Measurements from ENCODE around the gene THAP2. TPM values are rescaled to one million over a fixed set of nuclear protein-coding genes. Genes with fewer than 3 reads are reported as not detected.
"Not testable (repeated sequence)": the region's sequence is repeated elsewhere in the genome, so short reads cannot be mapped to it uniquely, and the experiment has no call there.

THAP2 gene
- total RNA-seq, 1 donor from 2014 or later: 7.4 TPM

DNA sequence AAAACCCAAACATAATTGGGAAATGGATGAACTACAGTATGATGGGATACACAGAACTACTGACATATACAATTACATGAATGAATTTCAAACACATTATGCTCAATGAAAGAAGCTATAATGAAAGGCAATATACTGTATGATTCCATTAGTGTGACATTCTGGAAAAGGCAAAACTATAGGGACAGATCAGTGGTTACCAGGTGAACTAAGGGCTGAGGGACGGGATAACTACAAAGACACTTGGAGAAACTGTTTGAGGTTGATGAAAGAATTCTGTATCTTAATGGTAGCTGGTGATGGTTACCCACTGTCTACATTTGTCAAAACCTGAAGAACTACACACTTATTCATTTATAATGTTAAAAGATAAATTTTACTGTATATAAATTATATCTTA lies 8.2 kb upstream of the THAP2 start:
- ATAC-seq: no peak
- intact Hi-C loops (cut with DNase I): no loop called here

DNA sequence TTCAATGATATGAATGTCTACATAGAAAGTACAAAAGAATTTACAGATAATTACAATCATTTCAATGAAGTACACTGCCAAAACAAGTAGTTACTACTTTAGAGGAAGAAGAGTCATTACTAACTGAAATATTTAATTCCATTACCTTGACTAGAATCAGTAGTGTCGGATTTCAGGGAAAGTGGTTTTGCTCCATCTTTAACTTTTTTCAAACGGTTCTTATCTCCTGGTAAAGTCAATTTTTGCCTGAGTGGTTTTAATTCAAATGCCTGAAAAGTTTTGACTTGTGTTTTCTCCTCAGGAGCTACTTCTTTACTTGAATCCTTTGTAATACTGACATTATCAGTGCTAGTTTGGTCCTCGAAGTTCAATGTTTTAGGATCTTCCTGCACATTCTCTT lies 7.4 kb upstream of the THAP2 start:
- DNase-seq (ENCODE audit: missing footprints): no peak
- no peak for ATAC-seq
- intact Hi-C loops (cut with DNase I): no loop called here

More for the DNA sequence above, 8.2 kb upstream of the THAP2 start:
- DNase-seq (ENCODE audit: missing footprints): no peak

DNA sequence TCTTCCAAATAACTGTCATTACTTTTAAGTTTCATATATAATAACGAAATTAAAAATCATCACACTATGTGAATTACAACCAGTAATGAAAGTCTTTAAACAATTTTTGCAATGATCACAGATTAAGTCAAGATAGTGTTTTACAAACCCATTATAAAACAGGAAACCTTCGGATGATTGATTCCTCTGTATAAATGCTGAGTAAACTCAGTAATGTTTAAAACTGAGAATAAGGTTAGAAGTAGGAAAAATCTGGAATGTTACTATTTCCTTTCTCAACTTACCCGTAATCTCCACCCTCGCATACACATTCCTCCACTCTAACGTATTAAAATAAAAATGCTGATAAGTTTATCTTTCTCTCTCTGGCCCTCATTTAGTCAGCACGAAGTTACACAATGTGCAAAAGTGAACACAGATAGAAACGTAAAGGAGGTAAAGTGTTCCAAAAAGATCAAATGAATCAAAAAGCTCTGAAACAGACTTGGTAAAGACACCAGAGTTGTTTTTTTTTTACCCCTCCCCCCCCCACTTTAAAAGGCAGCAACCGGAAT lies 2.0 kb upstream of the THAP2 start:
- ATAC-seq (no peak), DNase-seq (ENCODE audit: missing footprints) (no peak)
- intact Hi-C loops (cut with DNase I): no loop called here

DNA sequence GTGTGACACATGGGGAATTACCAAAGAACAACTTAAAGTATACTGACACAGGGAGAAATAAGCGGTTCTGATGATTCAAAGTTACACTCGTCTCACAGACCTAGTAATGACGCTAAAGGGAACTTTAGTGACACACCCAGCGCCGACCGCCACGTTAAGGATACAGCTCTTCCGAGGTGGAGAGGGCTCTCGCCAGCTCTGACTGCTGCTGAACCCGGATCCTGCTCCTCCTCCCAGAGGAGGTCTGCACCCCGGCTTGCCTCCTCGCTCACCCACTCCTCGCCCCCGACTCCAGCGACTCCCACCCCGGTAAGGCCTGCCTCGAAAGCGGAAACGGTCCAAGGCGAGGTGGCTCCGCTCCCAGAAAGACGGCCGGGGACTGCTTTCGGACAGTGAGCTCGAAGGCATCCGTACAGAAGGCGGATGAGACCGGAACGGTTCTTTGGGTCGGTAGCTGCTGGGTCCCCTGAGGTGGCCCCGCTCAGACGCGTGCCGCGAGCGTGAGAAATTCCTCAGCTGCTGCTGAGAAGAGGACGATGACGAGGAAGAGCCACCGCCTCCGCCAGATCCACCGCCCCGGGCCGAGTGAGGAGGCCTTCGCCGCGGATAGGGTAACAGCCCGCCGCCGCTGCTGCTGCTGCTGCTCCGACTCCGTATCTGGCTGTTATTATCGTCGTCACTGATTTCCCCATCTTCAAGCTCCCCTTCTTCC lies 1.1 kb upstream of the THAP2 start:
- ATAC-seq (peak; percentile 35), DNase-seq (ENCODE audit: missing footprints) (peak; percentile 81)
- intact Hi-C loops (cut with DNase I): no loop called here

DNA sequence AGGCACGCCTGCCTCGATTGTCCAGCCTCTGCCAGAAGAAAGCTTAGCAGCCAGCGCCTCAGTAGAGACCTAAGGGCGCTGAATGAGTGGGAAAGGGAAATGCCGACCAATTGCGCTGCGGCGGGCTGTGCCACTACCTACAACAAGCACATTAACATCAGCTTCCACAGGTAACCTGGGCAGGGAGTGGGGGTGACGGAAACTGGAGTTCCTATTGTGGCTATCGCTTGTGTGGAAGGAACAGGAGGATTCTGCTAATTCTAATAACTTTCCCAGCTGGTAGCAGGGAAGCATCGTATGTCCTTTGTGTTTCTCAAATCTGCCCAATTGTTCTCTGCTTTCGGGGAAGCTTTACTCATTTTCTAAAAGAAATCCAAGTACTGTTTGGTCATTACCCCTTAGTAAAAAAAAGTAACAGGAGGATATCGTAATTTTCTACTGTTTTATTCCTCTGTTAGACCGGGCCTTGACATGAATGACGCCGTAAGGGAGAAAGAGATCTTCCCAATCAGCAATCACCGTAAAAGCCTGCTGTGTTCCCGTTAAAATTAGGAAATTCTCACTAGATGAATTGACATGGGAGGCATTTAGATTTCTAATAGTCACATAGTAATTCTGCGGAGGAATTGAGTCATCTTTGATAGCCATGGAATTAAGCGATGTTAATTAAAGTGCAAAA lies 449 bp downstream of the THAP2 start:
- intact Hi-C loops (cut with DNase I): loop anchor here (1.0 to 2.0 kb wide), 3 partner anchors 22 to 174 kb away; partner anchors contain the start of genes RAB21, TBC1D15 and TMEM19
- DNase-seq (ENCODE audit: missing footprints) (no peak), ATAC-seq (no peak)

DNA sequence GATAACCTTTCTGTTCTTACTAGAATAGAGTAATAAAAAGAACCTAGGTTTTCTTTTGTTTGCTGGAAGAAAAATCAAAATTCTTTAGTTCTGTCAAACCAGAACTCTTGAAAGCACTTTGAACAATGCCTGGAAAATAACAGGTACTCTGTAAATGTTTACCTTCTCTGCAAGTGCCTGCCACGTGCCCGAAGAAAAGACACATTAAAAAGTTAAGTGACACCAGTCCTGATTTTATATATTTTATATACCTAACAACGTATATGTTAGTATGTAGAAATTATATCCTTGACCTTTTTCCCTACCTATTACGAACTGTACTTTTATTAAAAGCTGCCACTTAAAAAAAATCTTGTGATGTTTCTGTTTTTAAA lies 976 bp downstream of the THAP2 start:
- ATAC-seq: no peak
- intact Hi-C loops (cut with DNase I): loop anchor here (2.0 kb wide), 2 partner anchors 90 to 174 kb away; partner anchors contain the start of genes RAB21 and TBC1D15
- DNase-seq (ENCODE audit: missing footprints): no peak

DNA sequence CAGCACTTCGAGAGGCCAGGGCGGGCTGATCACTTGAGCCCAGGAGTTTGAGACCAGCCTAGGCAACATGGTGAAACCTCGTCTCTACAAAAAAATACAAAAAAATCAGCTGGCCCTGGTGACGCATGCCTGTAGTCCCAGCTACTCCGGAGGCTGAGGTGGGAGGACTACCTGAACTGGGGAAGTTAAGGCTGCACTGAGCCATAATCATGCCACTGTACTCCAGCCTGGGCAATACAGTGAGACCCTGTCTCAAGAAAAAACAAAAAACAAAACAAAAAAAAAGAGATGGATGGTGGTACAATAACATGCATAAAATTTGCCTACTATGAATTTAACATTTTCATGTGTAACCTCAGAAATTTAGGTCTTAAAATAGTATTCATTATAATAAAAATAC lies 2.2 kb downstream of the THAP2 start:
- ATAC-seq (no peak), DNase-seq (ENCODE audit: missing footprints) (no peak)
- intact Hi-C loops (cut with DNase I): no loop called here

DNA sequence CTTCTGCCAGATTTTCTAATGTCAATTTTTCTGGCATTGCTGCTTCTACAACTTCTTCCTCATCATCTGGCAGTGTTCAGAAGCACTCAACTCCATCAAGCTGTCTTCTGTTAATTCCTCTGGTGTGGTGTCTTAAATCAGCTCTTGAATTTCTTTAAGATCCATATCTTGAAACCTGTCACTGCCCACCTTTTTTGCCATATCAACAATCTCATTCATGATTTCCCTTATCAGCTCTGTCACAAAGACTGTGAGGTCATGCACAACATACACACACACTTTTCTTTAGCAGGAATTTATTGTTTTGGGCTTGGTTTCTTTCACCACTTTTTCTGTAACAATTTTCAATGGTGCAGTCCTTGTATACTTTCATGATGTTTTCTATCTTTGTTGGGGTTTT lies 7.2 kb downstream of the THAP2 start:
- no peak for DNase-seq (ENCODE audit: missing footprints)
- ATAC-seq: no peak
- intact Hi-C loops (cut with DNase I): no loop called here

DNA sequence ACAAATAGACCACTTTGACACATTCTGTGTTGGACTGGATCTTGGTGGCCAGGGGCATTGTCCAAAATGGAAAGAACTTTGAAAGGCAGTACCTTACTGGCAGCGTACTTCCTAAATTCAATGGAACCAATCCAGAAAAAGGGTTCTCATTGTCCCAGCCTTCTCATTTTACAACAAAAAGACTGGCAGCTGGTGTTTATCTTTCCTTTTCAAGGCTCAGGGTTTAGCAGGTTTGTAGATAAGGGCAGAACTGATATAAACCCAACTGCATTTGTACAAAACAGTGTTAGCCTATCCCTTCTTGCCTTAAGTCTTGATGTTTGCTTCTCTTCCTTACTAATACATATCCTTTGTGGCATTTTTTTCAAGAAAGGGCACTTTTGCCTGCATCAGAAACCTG lies 7.7 kb downstream of the THAP2 start:
- no peak for DNase-seq (ENCODE audit: missing footprints)
- intact Hi-C loops (cut with DNase I): no loop called here
- no peak for ATAC-seq

DNA sequence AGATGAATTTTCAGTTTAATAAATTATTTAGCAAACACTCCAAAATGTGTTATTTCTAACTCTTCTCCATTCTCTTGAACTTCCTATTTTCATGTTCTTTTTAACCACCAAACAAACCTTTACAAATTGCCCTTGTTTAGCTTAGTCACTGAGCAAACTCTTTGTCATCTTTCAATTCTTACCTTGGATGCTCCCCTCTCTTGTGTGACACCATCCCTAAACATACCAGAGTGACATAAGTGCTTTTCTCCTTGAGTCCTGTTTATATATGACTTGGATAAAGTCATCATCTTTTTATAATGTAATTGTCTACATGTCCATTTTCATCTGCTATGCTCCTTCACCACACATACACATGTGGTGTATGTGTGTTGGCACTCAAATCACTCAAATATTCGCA lies 18.4 kb downstream of the THAP2 start:
- DNase-seq (ENCODE audit: missing footprints) (no peak), ATAC-seq (no peak)
- intact Hi-C loops (cut with DNase I): no loop called here

DNA sequence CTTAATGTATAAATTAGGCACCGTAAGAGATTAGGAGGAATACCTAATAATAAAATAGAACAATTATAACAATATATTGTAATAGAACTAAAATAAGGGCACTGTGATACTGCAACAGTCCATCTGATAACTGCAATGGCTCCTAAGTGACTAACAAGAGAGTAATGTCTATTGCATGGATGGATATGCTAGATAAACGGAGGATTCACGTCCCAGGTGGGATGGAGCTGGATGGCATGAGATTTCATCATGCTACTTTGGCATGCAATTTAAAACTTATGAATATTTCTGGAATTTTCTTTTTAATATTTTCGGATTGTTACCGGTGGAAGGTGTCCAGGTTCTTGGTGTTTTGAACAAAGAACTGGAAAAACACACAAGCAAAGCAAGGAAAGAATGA lies 19.5 kb downstream of the THAP2 start:
- intact Hi-C loops (cut with DNase I): no loop called here
- no peak for DNase-seq (ENCODE audit: missing footprints)
- ATAC-seq: no peak

DNA sequence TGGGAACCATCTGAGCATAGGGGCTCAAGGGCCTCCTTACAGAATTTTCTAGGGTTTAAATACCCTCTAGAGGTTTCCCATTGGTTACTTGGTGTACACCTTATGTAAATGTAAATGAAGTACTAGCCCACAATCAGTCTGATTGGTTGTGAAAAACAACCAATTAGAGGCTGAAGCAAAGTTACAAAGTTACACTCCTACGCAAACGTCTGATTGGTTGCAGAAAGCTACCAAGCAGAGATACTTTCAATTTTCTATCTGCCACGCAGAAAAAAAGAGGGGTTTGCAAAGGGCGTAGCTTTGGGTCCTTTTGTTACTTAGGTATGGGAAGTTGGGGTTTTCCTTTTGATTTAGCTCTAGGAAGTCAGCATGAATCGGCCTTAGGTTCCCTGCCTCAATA lies 20.0 kb downstream of the THAP2 start:
- no peak for ATAC-seq
- intact Hi-C loops (cut with DNase I): no loop called here
- no peak for DNase-seq (ENCODE audit: missing footprints)

DNA sequence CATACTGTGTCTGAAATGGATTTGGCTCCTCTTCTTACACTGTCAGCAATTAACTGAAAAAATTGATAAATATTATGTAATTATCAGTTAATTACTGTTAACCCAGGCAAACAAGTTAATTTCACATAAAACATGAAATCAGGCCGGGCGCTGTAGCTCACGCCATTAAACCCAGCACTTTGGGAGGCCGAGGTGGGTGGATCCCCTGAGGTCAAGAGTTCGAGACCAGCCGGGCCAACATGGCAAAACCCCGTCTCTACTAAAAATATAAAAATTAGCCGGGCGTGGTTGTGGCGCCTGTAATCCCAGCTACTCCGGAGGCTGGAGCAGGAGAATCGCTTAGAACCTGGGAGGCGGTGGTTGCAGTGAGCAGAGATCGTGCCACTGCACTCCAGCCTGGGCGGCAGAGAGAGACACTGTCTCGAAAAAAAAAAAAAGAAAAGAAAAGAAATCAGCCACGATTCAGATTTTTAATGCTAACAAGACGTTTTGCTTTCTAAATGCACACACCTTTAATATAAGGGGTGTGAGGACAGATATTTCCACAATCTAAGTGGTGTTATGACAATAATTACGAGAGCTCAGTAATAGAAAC lies 21.3 kb downstream of the THAP2 start:
- no peak for DNase-seq (ENCODE audit: missing footprints)
- ATAC-seq: no peak
- intact Hi-C loops (cut with DNase I): loop anchor here (5.0 kb wide), 1 partner anchor 62 kb away; no protein-coding TSS in a partner anchor

DNA sequence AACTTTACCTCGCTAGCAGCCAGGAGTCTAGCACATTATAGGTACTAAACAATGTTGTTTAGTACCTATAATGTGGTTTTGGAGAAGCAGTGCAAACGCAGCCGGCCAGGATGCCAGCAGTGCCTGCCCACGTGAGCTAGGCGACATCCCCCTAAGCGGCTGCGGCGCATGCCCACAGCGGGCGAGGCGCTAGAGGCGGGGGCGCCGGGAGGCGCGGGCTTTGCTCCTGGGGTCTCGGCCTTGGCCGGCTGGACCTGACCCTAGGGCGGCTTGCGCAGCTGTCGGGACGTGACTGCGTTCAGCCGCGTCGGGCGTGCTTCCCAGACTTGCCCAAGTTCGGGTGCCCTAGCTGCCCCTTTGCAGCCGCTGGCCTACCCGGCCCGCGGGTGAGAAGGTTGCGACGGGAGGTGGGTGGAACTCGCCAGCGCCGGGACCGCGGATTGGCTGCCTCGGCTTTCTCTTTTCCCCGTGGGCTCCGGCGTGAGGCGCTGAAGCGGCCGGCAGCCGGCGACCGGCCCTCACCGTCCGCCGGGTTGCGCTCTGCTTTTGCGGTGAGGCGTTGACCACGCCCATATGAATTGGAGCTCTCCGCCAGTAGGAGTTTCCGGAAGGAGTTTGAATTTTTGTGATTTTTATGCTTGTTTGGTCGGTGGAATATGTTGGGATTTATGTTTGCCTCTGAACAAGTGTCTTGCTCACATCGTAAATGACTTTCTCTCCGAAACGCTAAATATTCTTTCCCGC lies 22.0 kb downstream of the THAP2 start, which contains the start of gene TMEM19:
TMEM19 (plus strand) TSS at position 169 of the 744 bp plus-strand sequence. CDS start 599 bp downstream, outside the sequence.
- intact Hi-C loops (cut with DNase I): loop anchor here (1.0 to 5.0 kb wide), 2 partner anchors 22 to 61 kb away; partner anchors contain the start of gene THAP2
- ATAC-seq (peak; percentile 99), DNase-seq (ENCODE audit: missing footprints) (peak; percentile 96)

DNA sequence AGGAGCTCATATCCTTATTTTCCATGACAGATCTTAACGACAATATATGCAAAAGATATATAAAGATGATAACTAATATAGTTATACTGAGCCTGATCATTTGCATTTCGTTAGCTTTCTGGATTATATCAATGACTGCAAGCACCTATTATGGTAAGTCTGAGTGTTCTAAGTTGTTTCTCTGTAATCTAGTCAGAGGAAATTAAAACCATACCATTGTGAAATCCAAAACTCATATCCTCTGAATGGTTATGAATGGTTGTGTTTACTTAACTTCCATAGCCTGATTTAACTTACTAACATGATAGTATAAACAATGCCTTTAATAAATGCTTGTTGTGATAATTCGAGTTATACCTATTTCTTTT lies 22.5 kb downstream of the THAP2 start:
- intact Hi-C loops (cut with DNase I): loop anchor here (1.0 to 5.0 kb wide), 2 partner anchors 22 to 61 kb away; partner anchors contain the start of gene THAP2
- ATAC-seq: no peak
- no peak for DNase-seq (ENCODE audit: missing footprints)

DNA sequence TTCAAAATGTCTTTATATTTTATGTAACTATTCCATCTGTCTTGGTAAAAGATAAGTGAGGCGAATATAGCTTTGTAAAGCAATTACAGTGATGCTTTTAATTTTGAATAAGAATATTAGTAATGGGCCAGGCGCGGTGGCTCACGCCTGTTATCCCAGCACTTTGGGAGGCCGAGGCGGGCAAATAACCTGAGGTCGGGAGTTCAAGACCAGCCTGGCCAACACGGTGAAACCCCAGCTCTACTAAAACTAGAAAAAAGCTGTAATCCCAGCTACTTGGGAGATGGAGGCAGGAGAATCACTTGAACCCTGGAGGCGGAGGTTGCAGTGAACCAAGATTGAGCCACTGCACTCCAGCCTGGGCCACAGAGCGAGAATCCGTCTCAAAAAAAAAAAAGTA lies 23.1 kb downstream of the THAP2 start:
- not testable (repeated sequence) for ATAC-seq; DNase-seq (ENCODE audit: missing footprints)
- intact Hi-C loops (cut with DNase I): loop anchor here (5.0 kb wide), 1 partner anchor 60 kb away; no protein-coding TSS in a partner anchor

DNA sequence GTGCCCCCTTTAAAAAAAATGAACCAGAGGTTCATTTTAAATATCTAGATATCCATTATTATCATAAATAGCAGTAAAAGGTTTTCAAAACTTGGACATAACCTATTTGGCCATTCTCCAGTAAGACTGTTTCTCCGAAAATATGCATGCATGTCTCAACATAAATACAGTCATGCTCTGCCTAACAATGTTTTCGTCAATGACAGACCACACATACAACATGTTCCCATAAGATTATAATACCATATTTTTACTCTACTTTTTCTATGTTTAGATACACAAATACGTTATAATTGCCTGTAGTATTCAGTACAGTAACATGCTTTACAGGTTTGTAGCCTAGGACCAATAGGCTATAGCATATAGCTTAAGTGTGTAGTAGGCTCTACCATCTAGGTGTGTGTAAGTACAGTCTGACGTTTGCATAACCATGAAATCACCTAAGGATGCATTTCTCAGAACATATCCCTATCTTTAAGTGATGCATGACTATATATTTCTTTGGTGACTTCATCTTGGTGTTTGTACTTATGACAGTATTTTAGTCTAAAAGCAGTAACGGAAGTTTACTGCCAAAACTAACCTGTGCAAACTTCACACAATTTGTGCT lies 25.0 kb downstream of the THAP2 start:
- ATAC-seq (no peak), DNase-seq (ENCODE audit: missing footprints) (no peak)
- intact Hi-C loops (cut with DNase I): loop anchor here (5.0 kb wide), 1 partner anchor 58 kb away; no protein-coding TSS in a partner anchor

DNA sequence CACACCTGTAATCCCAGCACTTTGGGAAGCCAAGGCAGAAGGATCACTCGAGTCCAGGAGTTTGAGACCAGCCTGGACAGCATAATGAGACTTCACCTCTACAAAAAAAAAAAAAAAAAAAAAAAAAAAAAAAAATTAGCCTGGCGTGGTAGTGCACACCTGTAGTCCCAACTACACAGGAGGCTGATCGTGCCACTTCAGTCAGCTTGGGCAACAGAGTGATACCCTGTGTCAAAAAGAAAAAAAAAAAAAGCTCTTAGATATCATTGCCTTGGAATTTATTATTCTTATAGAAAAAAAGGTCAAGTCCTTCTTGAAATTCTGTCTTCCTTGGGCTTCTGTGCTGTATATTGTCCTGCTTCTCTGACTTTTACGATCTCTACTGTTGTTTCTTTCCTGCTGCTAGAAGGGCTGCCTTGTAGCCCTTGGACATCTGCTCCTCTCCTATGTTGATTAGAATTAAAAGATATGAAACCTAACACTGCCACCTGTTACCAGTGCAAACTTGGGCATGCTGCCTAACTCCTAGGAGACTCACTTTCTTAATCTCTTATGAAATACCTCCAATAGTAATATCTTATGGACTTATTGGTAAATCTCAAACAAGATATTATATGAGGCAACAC lies 27.5 kb downstream of the THAP2 start:
- ATAC-seq: no peak
- intact Hi-C loops (cut with DNase I): no loop called here
- DNase-seq (ENCODE audit: missing footprints): no peak

Data from Right ventricle myocardium inferior (tissue), 1 donor.